Adrenal gland (tissue), 12 donors: ENCODE results near the gene GALNT16. TPM values are rescaled to one million over a fixed set of nuclear protein-coding genes. Genes with fewer than 3 reads are reported as not detected.

Source experiments
- DNase-seq, 7 donors: peaks; one replicate each; pipeline ENCODE4 v3.0.0-alpha.2; 2019 to 2020
- H3K27ac ChIP-seq, 5 donors: fragments of 200-600 bp; sonication (generic) in 4 of 5; 1 replicate in 3 of 5; 2 replicates in 2 of 5; pipeline versions ENCODE4 v1.5.1 to v1.8.0; 2016 to 2020; ENCODE audit warnings: mild to moderate bottlenecking in 1 of 5
- H3K27me3 ChIP-seq: fragments of 200-600 bp; 2 replicates; pipeline ENCODE4 v1.8.0; 2021
- H3K36me3 ChIP-seq, 2 donors: fragments of 200-600 bp; replicated peaks in 1 of 2; 1 replicate in 1 of 2; 2 replicates in 1 of 2; pipeline versions ENCODE4 v1.5.1 to v1.8.0; 2018 to 2022
- H3K4me1 ChIP-seq, 2 donors: fragments of 200-600 bp; replicated peaks in 1 of 2; 1 replicate in 1 of 2; 2 replicates in 1 of 2; pipeline versions ENCODE4 v1.5.1 to v1.8.0; 2018 to 2021
- H3K4me3 ChIP-seq, 4 donors: fragments of 200-600 bp; sonication (generic) in 3 of 4; one replicate each; pipeline ENCODE4 v1.5.1; 2016 to 2018
- H3K9me3 ChIP-seq, 3 donors: fragments of 200-600 bp; sonication (generic) in 1 of 3; replicated peaks in 1 of 3; 1 replicate in 2 of 3; 2 replicates in 1 of 3; pipeline versions ENCODE4 v1.5.1 to v1.8.0; 2016 to 2021
- POLR2A ChIP-seq, 2 donors: fragments of 450-650 bp; IDR thresholded peaks; one replicate each; pipeline ENCODE4 v1.6.1; 2017; ENCODE audit warnings: antibody characterized with exemption in 2 of 2, mild to moderate bottlenecking in 2 of 2, moderate library complexity in 1 of 2
- WGBS, 4 donors: extraction: QIAGEN DNeasy Blood & Tissue Kit in 2 of 4; methylation state at CpG; one replicate each; pipeline versions ENCODE4 v1.1.5 to v1.1.7; 2013 to 2017; 5-methylcytosine and 5-hydroxymethylcytosine counted together
- intact Hi-C, 2 donors: fragments of 100-400 bp; cut with DNase I; formaldehyde crosslinking; loops; one replicate each; pipeline versions ENCODE4 v1.14.1 to v1.15.0; 2022 to 2023
- polyA plus RNA-seq, 3 donors: library from polyadenylated mRNA; stranded (reverse); fragments of 200-250 nt in 2 of 3; fragments of 350-450 nt in 1 of 3; fragmentation: Illumina TruSeq in 1 of 3; extraction: RNeasy Lipid Tissue Mini Kit (QIAGEN cat#74804) in 1 of 3; gene quantifications; one replicate each; pipeline ENCODE4 v1.2.3, GENCODE V29; 2013 to 2014
- total RNA-seq, 9 donors: library from RNA; depleted of rRNA in 4 of 9; stranded (reverse); fragments of >200 nt in 4 of 9; fragments of 120-200 nt in 1 of 9; fragmentation: NEBNext Ultra II Directional in 1 of 9; extraction: Animal tissue kit (Norgen Biotek cat#: 25700) in 1 of 9; gene quantifications; one replicate each; pipeline versions ENCODE4 v1.1.0 to v1.2.4, GENCODE V29; 2013 to 2023
- TF ChIP-seq, protein P1 (sequence below), 6 experiments: fragments of 450-650 bp in 4 of 6; fragments of 200-600 bp in 2 of 6; sonication (generic) in 1 of 6; IDR thresholded peaks; 1 replicate in 5 of 6; 2 replicates in 1 of 6; pipeline versions ENCODE4 v1.5.1 to v1.8.0; 2016 to 2021; ENCODE audit warnings: antibody characterized with exemption in 6 of 6, mild to moderate bottlenecking in 2 of 6, moderate library complexity in 1 of 6
- donor health status: healthy with polysubstance abuse.
- donor health status: Bipolar disorder and iron deficiency.
- donor health status: DM: yes; HTN: yes; CAD: no.
- donor health status: DM: no; HTN: no; CAD: no.
- donor health status: DM: no; HTN: no; CAD: no.
- donor health status: DM: yes; HTN: yes; CAD: no.

GALNT16 gene
- total and polyA plus RNA-seq, 12 donors: 7.4 to 38.1 (median 15.9) TPM

DNA sequence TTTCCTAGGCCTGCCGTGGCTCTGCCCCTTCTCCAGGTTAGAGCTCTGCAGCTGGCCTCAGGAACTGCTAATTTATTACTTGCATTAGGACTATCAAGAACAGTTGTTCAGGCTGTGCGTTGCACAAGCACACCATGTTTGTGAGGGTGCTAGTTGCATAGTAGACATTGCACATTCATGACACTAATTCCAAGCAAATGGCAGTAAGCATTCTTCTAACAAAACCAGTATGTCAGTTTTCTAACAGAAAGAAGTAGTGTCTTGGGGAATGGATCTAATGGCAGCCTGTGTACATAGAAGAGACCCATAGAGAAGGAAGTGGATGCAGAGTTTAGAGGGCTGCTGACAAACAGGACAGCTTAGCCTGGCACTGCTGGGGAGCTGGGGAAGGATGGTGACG is 84.2 kb downstream of the GALNT16 start:
- Histone ChIP-seq H3K9me3 (no peaks in the 10 kb centered on the region), H3K4me3 (no peak overlapping the region), H3K27ac (no peak overlapping the region), H3K4me1 (peaks cover 0 to 12% of the 10 kb centered on the region in 2 donors), H3K36me3 (no peaks in the 10 kb centered on the region), H3K27me3 (no peaks in the 10 kb centered on the region)
- TF ChIP-seq, protein P1, sequence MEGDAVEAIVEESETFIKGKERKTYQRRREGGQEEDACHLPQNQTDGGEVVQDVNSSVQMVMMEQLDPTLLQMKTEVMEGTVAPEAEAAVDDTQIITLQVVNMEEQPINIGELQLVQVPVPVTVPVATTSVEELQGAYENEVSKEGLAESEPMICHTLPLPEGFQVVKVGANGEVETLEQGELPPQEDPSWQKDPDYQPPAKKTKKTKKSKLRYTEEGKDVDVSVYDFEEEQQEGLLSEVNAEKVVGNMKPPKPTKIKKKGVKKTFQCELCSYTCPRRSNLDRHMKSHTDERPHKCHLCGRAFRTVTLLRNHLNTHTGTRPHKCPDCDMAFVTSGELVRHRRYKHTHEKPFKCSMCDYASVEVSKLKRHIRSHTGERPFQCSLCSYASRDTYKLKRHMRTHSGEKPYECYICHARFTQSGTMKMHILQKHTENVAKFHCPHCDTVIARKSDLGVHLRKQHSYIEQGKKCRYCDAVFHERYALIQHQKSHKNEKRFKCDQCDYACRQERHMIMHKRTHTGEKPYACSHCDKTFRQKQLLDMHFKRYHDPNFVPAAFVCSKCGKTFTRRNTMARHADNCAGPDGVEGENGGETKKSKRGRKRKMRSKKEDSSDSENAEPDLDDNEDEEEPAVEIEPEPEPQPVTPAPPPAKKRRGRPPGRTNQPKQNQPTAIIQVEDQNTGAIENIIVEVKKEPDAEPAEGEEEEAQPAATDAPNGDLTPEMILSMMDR (IDR thresholded peaks at IDR 0.05): no peak
- no peak for TF ChIP-seq POLR2A (IDR thresholded peaks at IDR 0.05)
- intact Hi-C loops: no loop called here
- 86 to 100% (median 90%) methylated on average over 3 of the region's 3 CpGs for WGBS, 4 donors
- no peak for DNase-seq

DNA sequence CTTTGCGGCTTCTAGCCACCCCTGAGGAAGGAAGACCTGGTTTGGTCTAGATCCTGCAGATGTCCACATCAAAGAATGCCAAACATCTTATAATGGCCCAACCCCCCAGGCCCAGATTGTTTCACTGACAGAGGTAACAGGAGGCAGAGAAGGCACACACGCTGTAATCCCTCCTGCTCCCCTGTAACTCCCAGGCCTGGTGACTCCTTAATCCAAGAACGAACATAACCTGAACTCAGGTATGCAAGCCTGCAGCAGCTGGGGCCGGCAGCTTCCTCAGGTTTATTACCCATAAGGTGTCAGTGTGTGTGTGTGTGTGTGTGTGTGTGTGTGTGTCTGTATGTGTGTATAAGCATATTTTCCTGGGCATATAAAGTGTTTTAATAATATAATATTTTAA is 85.4 kb downstream of the GALNT16 start:
- TF ChIP-seq, protein P1 (IDR thresholded peaks at IDR 0.05): no peak
- TF ChIP-seq POLR2A (IDR thresholded peaks at IDR 0.05): no peak
- Histone ChIP-seq H3K36me3 (no peaks in the 10 kb centered on the region), H3K4me3 (no peak overlapping the region), H3K4me1 (peaks cover 0 to 12% of the 10 kb centered on the region in 2 donors), H3K27me3 (no peaks in the 10 kb centered on the region), H3K9me3 (no peaks in the 10 kb centered on the region), H3K27ac (no peak overlapping the region)
- DNase-seq: no peak
- WGBS, 4 donors: 61 to 78% (median 64%) methylated on average over 3 to 4 of the region's 4 CpGs
- intact Hi-C loops: no loop called here

DNA sequence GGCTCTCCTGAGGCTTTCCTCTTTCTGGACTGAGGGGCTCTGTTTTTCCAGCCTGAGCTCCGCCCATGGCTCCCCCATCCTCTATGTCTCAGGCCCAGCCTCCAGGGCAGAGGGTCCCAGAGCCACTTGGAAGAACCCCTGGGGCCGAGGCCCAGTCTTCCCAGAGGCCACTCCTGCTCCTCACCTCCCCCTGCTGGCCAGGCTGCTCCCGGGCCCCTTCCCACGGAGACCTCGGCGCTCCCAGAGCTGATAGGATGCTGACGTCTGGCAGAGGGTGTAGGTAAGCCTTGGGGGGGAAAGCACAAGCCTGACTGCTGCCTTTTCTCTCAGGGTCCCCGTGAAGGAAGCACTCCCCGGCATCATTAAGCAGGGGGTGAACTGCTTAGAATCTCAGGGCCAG is 86.8 kb downstream of the GALNT16 start:
- Histone ChIP-seq H3K4me1 (peaks cover 0 to 12% of the 10 kb centered on the region in 2 donors), H3K27ac (no peak overlapping the region), H3K36me3 (no peaks in the 10 kb centered on the region), H3K4me3 (no peak overlapping the region), H3K27me3 (no peaks in the 10 kb centered on the region), H3K9me3 (no peaks in the 10 kb centered on the region)
- peak in 4 of 7 donors; percentile 12 to 57 (median 26) for DNase-seq
- TF ChIP-seq POLR2A (IDR thresholded peaks at IDR 0.05): no peak
- TF ChIP-seq, protein P1 (IDR thresholded peaks at IDR 0.05): peak in 4 of 6 experiments; percentile 14 to 47 (median 40)
- 54 to 61% (median 58%) methylated on average over 8 to 9 of the region's 9 CpGs for WGBS, 4 donors
- intact Hi-C loops: no loop called here

DNA sequence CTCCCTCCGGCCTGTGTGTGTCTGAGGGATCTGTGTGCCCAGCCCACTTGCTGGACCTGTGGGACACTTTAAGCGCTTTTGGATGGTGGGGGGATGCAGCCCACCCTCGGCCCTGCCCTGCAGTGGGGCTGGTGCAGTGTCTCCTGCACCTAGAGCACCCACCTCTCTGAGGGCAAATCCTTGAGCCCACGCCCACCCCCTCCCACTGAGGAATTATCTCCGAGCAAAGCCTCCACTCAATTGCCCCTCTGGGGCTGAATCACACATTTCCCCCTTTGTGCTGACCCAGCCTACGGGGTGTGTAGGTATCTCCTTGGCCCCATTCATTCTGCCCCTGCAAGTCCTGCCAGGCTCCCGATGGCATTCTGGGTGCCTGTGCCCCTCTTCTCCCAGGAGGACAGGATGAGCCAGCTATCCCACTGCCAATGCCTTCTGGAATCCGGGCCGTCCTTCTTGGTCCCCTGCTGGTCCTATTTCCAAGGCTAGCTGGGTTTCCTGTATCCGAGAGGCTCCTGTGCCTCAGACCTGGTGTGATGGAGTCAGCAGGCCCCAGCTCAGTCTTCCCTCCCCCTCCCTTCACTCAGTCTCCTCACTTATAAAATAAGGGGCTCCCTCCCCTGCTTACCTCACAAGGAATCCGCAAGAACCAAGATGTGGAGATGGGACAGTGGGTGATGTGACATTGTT is 89.3 kb downstream of the GALNT16 start:
- Histone ChIP-seq H3K27me3 (no peaks in the 10 kb centered on the region), H3K27ac (no peak overlapping the region), H3K4me1 (no peaks in the 10 kb centered on the region), H3K36me3 (no peaks in the 10 kb centered on the region), H3K4me3 (no peak overlapping the region), H3K9me3 (no peaks in the 10 kb centered on the region)
- intact Hi-C loops: no loop called here
- 81 to 92% (median 87%) methylated on average over 9 to 11 of the region's 11 CpGs for WGBS, 4 donors
- TF ChIP-seq POLR2A (IDR thresholded peaks at IDR 0.05): no peak
- TF ChIP-seq, protein P1 (IDR thresholded peaks at IDR 0.05): no peak
- no peak for DNase-seq
